ENCODE results near the gene CSNK1G3. TPM values are rescaled to one million over a fixed set of nuclear protein-coding genes. Genes with fewer than 3 reads are reported as not detected.

The CSNK1G3 gene
- polyA plus RNA-seq, 1 experiment, result 9.8 TPM

DNA sequence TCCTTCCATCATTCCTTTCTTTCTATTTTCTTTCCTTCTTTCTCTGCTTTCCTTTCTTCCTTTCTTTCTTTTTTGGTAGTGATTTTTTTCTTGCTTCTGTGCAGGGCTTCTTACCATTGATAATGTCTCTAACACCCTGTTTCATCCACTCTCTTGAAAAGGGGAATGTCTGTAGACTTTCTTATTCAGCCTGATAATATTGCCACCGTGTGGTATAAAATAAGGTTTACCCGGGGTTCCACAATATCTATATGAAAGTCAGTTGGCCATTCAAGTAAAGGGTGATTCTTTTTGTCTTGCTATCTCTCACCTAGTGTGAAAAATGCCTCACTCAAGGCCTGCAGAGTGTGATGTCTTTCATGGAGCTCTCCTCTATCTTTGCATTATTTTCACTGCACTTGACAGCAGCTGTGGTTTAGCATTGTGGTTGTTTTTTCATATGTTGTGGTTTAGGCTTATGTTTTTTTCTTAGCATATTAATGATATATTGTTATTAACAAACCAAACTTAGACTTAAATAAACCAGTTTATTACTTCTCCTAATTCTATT is 153.9 kb downstream of the CSNK1G3 start:
- TF ChIP-seq CTCF (IDR thresholded peaks at IDR 0.05; ENCODE audit: insufficient read depth, low read depth, low read length), result no peak
- H3K4me3 ChIP-seq (ENCODE audit: low read depth, low read length), result no peak overlapping the region
- CTCF ChIA-PET, result no interaction called here
- H3K36me3 ChIP-seq (ENCODE audit: control insufficient read depth, insufficient read depth, low read length), result no peaks in the 10 kb centered on the region
- POLR2A ChIA-PET, result no interaction called here
- H3K27me3 ChIP-seq (ENCODE audit: control insufficient read depth, insufficient read depth, low read length), result no peaks in the 10 kb centered on the region
- no peak for DNase-seq (ENCODE audit: low read depth)

Other genes with a start within 250 kb of the CSNK1G3 start
- gene CEP120, start 88.8 kb upstream of the CSNK1G3 start, polyA plus RNA-seq (2011; rRNA removed), result 21.0 and 23.1 TPM in 2 replicates

All from BJ (cell line).